H1 (cell line): ENCODE results near the gene APOL4. TPM values are rescaled to one million over a fixed set of nuclear protein-coding genes. Genes with fewer than 3 reads are reported as not detected.

Experiments
- CTCF ChIA-PET: fragments of 300-600 bp; sonication (Branson Sonifier 250); formaldehyde crosslinking; loops from one replicate; lab custom pipeline; 2021; ENCODE audit not compliant: partially characterized antibody; lab: Charles Lee
- POLR2A ChIA-PET: fragments of 300-600 bp; sonication (Branson Sonifier 250); formaldehyde crosslinking; loops from one replicate; lab custom pipeline; 2021; ENCODE audit warnings: inconsistent platforms; ENCODE audit not compliant: partially characterized antibody; lab: Charles Lee
- DNase-seq, 2 experiments: peaks; one replicate each; pipeline versions ENCODE4 v3.0.0 to v3.0.0-alpha.2; 2010 to 2022; ENCODE audit warnings: low spot score in 2 of 2, low read depth in 1 of 2, mixed read lengths in 1 of 2
- FAIRE-seq: peaks from 2 replicates; lab custom pipeline; 2011; peaks lifted over from hg19 to GRCh38; lab: Jason Lieb, UNC
- H2AFZ ChIP-seq: 2 replicates; pipeline ENCODE4 v1.8.1; 2012; ENCODE audit warnings: low read length, inconsistent platforms
- H2AK5ac ChIP-seq: 2 replicates; pipeline ENCODE4 v1.6.1; 2013; ENCODE audit warnings: low read depth, low read length
- H2BK120ac ChIP-seq: replicated peaks from 2 replicates; pipeline ENCODE3; 2013; ENCODE audit warnings: low read depth, low read length, inconsistent platforms
- H2BK12ac ChIP-seq: 2 replicates; pipeline ENCODE4 v1.6.1; 2013; ENCODE audit warnings: low read depth, low read length
- H2BK15ac ChIP-seq: 2 replicates; pipeline ENCODE4 v1.6.1; 2013; ENCODE audit warnings: low read length
- H2BK20ac ChIP-seq: 2 replicates; pipeline ENCODE4 v1.6.1; 2013; ENCODE audit warnings: low read length
- H2BK5ac ChIP-seq: 2 replicates; pipeline ENCODE4 v1.6.1; 2013; ENCODE audit warnings: low read depth, low read length
- H3K14ac ChIP-seq: 2 replicates; pipeline ENCODE4 v1.6.1; 2013; ENCODE audit warnings: inconsistent platforms; ENCODE audit not compliant: insufficient read length
- H3K18ac ChIP-seq: 2 replicates; pipeline ENCODE4 v1.6.1; 2013; ENCODE audit warnings: low read length; ENCODE audit errors: extremely low read depth
- H3K23ac ChIP-seq: 2 replicates; pipeline ENCODE4 v1.6.1; 2013; ENCODE audit warnings: inconsistent platforms; ENCODE audit not compliant: insufficient read length
- H3K23me2 ChIP-seq: 2 replicates; pipeline ENCODE4 v1.6.1; 2013; ENCODE audit warnings: low read depth, low read length
- H3K27ac ChIP-seq: 2 replicates; pipeline ENCODE4 v1.6.1; 2011; ENCODE audit warnings: low read depth, low read length, inconsistent platforms
- H3K27me3 ChIP-seq, 4 experiments: replicated peaks in 1 of 4; 1 replicate in 1 of 4; 2 replicates in 3 of 4; pipeline versions ENCODE4 v1.6.1 to v1.8.1; 2011 to 2013; ENCODE audit warnings: low read length in 3 of 4, mild to moderate bottlenecking in 3 of 4, inconsistent platforms in 2 of 4, mixed read lengths in 2 of 4, moderate library complexity in 1 of 4; ENCODE audit not compliant: control insufficient read depth in 3 of 4, insufficient read depth in 3 of 4; ENCODE audit errors: extremely low read depth in 1 of 4
- H3K36me3 ChIP-seq, 4 experiments: 2 replicates each; pipeline versions ENCODE4 v1.6.1 to v1.8.1; 2011 to 2013; ENCODE audit warnings: mild to moderate bottlenecking in 4 of 4, low read length in 3 of 4, moderate library complexity in 2 of 4, control low read depth in 1 of 4, inconsistent platforms in 1 of 4; ENCODE audit not compliant: insufficient read depth in 4 of 4, control insufficient read depth in 2 of 4
- H3K4ac ChIP-seq: replicated peaks from 2 replicates; pipeline ENCODE3; 2013; ENCODE audit warnings: low read length, low read depth, mixed read lengths, inconsistent platforms; ENCODE audit not compliant: insufficient read length
- H3K4me1 ChIP-seq, 4 experiments: replicated peaks in 1 of 4; 1 replicate in 1 of 4; 2 replicates in 3 of 4; pipeline versions ENCODE4 v1.6.1 to v1.8.1; 2011 to 2013; ENCODE audit warnings: low read length in 3 of 4, inconsistent platforms in 2 of 4, mixed read lengths in 1 of 4; ENCODE audit not compliant: insufficient read depth in 4 of 4, control insufficient read depth in 3 of 4
- H3K4me2 ChIP-seq, 2 experiments: 2 replicates each; pipeline versions ENCODE4 v1.6.1 to v1.8.1; 2011 to 2013; ENCODE audit warnings: low read depth in 2 of 2, low read length in 2 of 2, control low read depth in 1 of 2, inconsistent platforms in 1 of 2, mild to moderate bottlenecking in 1 of 2; ENCODE audit not compliant: insufficient read depth in 1 of 2
- H3K4me3 ChIP-seq, 4 experiments: fragments of 200-600, 300-600 bp in 1 of 4; sonication (generic), shearing (Covaris generic), sonication (Bioruptor Twin) in 1 of 4; 2 replicates each; pipeline versions ENCODE4 v1.5.1 to v1.8.1; 2011 to 2016; ENCODE audit warnings: low read length in 4 of 4, low read depth in 3 of 4, control low read depth in 2 of 4, inconsistent platforms in 2 of 4, mild to moderate bottlenecking in 2 of 4, mixed read lengths in 1 of 4, moderate library complexity in 1 of 4; ENCODE audit not compliant: insufficient read depth in 2 of 4; ENCODE audit errors: extremely low read depth in 1 of 4
- H3K56ac ChIP-seq: replicated peaks from 2 replicates; pipeline ENCODE3; 2013; ENCODE audit warnings: low read depth, mild to moderate bottlenecking, mixed read lengths, low read length, inconsistent platforms; ENCODE audit not compliant: insufficient read length
- H3K79me1 ChIP-seq: 2 replicates; pipeline ENCODE4 v1.6.1; 2013; ENCODE audit warnings: low read depth, low read length, control low read depth
- H3K79me2 ChIP-seq, 2 experiments: 2 replicates each; pipeline versions ENCODE4 v1.6.1 to v1.8.1; 2012 to 2013; ENCODE audit warnings: low read length in 2 of 2, mild to moderate bottlenecking in 2 of 2, inconsistent platforms in 1 of 2; ENCODE audit not compliant: insufficient read depth in 2 of 2, control insufficient read depth in 1 of 2
- H3K9ac ChIP-seq, 4 experiments: replicated peaks in 1 of 4; 1 replicate in 1 of 4; 2 replicates in 3 of 4; pipeline versions ENCODE4 v1.6.1 to v1.8.1; 2011 to 2013; ENCODE audit warnings: low read depth in 3 of 4, low read length in 3 of 4, control low read depth in 2 of 4, mild to moderate bottlenecking in 2 of 4, moderate library complexity in 2 of 4, inconsistent platforms in 1 of 4; ENCODE audit errors: extremely low read depth in 1 of 4
- H3K9me3 ChIP-seq, 2 experiments: 2 replicates each; pipeline versions ENCODE4 v1.6.1 to v1.8.1; 2012 to 2013; ENCODE audit warnings: mild to moderate bottlenecking in 2 of 2, moderate library complexity in 2 of 2, control low read depth in 1 of 2, inconsistent platforms in 1 of 2, low read depth in 1 of 2, low read length in 1 of 2, mixed read lengths in 1 of 2; ENCODE audit not compliant: insufficient read depth in 2 of 2
- H4K20me1 ChIP-seq, 2 experiments: replicated peaks in 1 of 2; 2 replicates each; pipeline versions ENCODE3 to v1.8.1; 2011 to 2013; ENCODE audit warnings: inconsistent platforms in 2 of 2, low read length in 2 of 2, mild to moderate bottlenecking in 1 of 2; ENCODE audit not compliant: insufficient read depth in 2 of 2, control insufficient read depth in 1 of 2
- H4K5ac ChIP-seq: 2 replicates; pipeline ENCODE4 v1.6.1; 2013; ENCODE audit warnings: low read length, low read depth, mixed read lengths, inconsistent platforms; ENCODE audit not compliant: insufficient read length
- H4K8ac ChIP-seq: 2 replicates; pipeline ENCODE4 v1.8.0; 2013; ENCODE audit warnings: mild to moderate bottlenecking, moderate library complexity, low read length, inconsistent platforms; ENCODE audit not compliant: insufficient read depth; ENCODE audit errors: extremely low read depth
- H4K91ac ChIP-seq: replicated peaks from 2 replicates; pipeline ENCODE3; 2013; ENCODE audit warnings: low read length, mixed read lengths, inconsistent platforms; ENCODE audit not compliant: insufficient read length
- CHD2 ChIP-seq: IDR thresholded peaks from 2 replicates; pipeline ENCODE4 v1.6.1; 2012; ENCODE audit warnings: low read length, improper control_type of control experiment
- HDAC6 ChIP-seq: IDR thresholded peaks from one replicate; pipeline ENCODE4 v1.7.1; 2012; ENCODE audit warnings: low read depth, mild to moderate bottlenecking, inconsistent platforms, low read length, moderate library complexity
- SIN3A ChIP-seq, 2 experiments: IDR thresholded peaks in 1 of 2; conservative IDR thresholded peaks in 1 of 2; 2 replicates each; pipeline ENCODE4 v1.6.1; 2011 to 2012; ENCODE audit warnings: low read length in 2 of 2, improper control_type of control experiment in 1 of 2, low read depth in 1 of 2, mild to moderate bottlenecking in 1 of 2
- SP2 ChIP-seq: IDR thresholded peaks from 2 replicates; pipeline ENCODE4 v1.6.1; 2012; ENCODE audit warnings: mild to moderate bottlenecking, low read length, inconsistent platforms
- TBP ChIP-seq: IDR thresholded peaks from 2 replicates; pipeline ENCODE4 v1.6.1; 2011; ENCODE audit warnings: low read depth, low read length, improper control_type of control experiment
- WGBS, 2 experiments: shearing (Covaris generic) in 1 of 2; methylation state at CpG; one replicate each; pipeline versions ENCODE4 v1.1.6 to v1.1.7; 2013 to 2015; ENCODE audit warnings: low lambda C conversion rate in 2 of 2, mixed read lengths in 2 of 2, inconsistent platforms in 1 of 2, low coverage in 1 of 2, missing lambda C conversion rate in 1 of 2; ENCODE audit not compliant: insufficient replicate concordance in 2 of 2, insufficient coverage in 1 of 2, insufficient read length in 1 of 2; ENCODE audit errors: extremely low coverage in 1 of 2, missing lambda C conversion rate in 1 of 2; 5-methylcytosine and 5-hydroxymethylcytosine counted together
- polyA plus RNA-seq, 7 experiments: library from polyadenylated mRNA; depleted of rRNA in 3 of 7; stranded (reverse) in 5 of 7; unstranded in 2 of 7; fragments of >200 nt in 5 of 7; fragments of 200-250 nt in 2 of 7; gene quantifications; 1 replicate in 5 of 7; 2 replicates in 1 of 7; 4 replicates in 1 of 7; pipeline versions ENCODE4 v1.2.1 to v1.2.3, GENCODE V29; 2011 to 2013; ENCODE audit warnings: missing spikeins in 2 of 7, mixed read lengths in 2 of 7
- total RNA-seq: library from RNA; stranded (reverse); fragmentation: NEBNext Ultra II Directional; extraction: Animal tissue kit (Norgen Biotek cat#: 25700); gene quantifications from 2 replicates; pipeline ENCODE4 v1.2.1, GENCODE V29; 2021
- TF ChIP-seq, protein P1 (sequence below): IDR thresholded peaks from 2 replicates; pipeline ENCODE4 v1.6.1; 2012; ENCODE audit warnings: inconsistent platforms

APOL4 gene
- total and polyA plus RNA-seq, 2 of the 8 experiments (the other 6 are each of a cell fraction or from before 2014, with no cell fraction given): 0.02 TPM; not detected in 1

DNA sequence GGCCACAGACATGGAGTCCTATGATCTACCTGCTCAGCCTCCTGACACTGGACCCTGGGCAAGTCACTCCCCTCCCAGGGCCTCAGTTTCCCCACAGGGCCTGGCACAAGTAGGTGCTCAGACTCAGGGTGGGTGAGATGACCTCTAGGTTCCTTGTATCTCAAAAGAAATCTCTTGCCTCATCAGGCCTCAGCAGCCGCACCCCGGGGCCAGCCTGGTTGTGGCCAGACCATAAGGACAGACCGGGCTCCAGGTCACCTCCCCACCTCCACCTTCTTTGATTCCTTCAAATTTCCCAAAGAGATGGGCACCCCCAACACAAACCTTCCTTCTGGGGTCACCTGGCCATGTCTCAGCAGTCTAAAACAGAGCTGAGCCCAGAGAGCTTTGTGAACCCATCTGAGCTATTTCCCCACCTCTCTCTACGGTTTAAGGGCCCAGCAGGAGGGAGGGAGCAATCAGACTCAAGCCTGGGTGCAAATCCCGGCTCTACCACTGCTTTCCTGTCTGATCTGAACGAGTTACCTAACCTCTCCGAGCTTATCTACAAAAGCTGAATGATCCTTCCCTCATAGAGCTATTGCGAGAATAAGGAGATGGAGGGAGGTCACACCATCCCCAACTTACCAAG is 2.5 kb upstream of the APOL4 start:
- no peak overlapping the region; the same call in none of the 2 replicates for H4K8ac ChIP-seq
- no peaks in the 10 kb centered on the region for H3K23me2 ChIP-seq
- H2AFZ ChIP-seq: no peak overlapping the region
- H3K27ac ChIP-seq: no peak overlapping the region
- DNase-seq (no peak), FAIRE-seq (no peak)
- H2BK120ac ChIP-seq: no peak overlapping the region
- peaks cover 0 to 4% of the 10 kb centered on the region in 2 experiments; a peak in 1 of 4 replicates for H3K9me3 ChIP-seq
- H2AK5ac ChIP-seq: no peak overlapping the region
- no peaks in the 10 kb centered on the region for H3K4me1 ChIP-seq
- no peak overlapping the region for H3K9ac ChIP-seq
- no peak overlapping the region for H3K23ac ChIP-seq
- H2BK20ac ChIP-seq: no peak overlapping the region
- 84% methylated on average over 8 of the region's 8 CpGs; no CpG with 5 or more reads in 1 of the 2 experiments for WGBS, 2 experiments
- H3K14ac ChIP-seq: no peak overlapping the region
- no peaks in the 10 kb centered on the region for H3K27me3 ChIP-seq
- no peak overlapping the region for H3K4ac ChIP-seq
- ChIA-PET CTCF (interaction anchor here (0.7 to 1.8 kb wide), 9 partner anchors 9 to 265 kb away, joined by 3 to 12 read pairs (median 3); no protein-coding TSS in a partner anchor), POLR2A (no interaction called here)
- H3K4me3 ChIP-seq: no peak overlapping the region
- no peak overlapping the region for H3K56ac ChIP-seq
- TF ChIP-seq CHD2 (no peak), SP2 (no peak), TBP (no peak), HDAC6 (no peak), SIN3A (conservative IDR thresholded peaks at IDR 0.05 in 1 of 2, IDR thresholded peaks at IDR 0.05 in 1 of 2; ENCODE audit: low read depth in 1 of 2, low read length in 2 of 2) (no peak)
- TF ChIP-seq, protein P1, sequence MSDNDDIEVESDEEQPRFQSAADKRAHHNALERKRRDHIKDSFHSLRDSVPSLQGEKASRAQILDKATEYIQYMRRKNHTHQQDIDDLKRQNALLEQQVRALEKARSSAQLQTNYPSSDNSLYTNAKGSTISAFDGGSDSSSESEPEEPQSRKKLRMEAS: no peak
- no peaks in the 10 kb centered on the region for H3K79me1 ChIP-seq
- H4K20me1 ChIP-seq: no peaks in the 10 kb centered on the region
- no peak overlapping the region for H4K91ac ChIP-seq
- H3K79me2 ChIP-seq: no peaks in the 10 kb centered on the region
- no peak overlapping the region for H2BK15ac ChIP-seq
- no peak overlapping the region for H2BK5ac ChIP-seq
- no peak overlapping the region; the same call in 1 of the 2 replicates for H3K18ac ChIP-seq
- H2BK12ac ChIP-seq: no peak overlapping the region
- H3K36me3 ChIP-seq: no peaks in the 10 kb centered on the region
- H4K5ac ChIP-seq: no peak overlapping the region
- no peak overlapping the region for H3K4me2 ChIP-seq
